Muscle of leg (tissue), 11 donors: ENCODE results near the gene ANKLE2. TPM values are rescaled to one million over a fixed set of nuclear protein-coding genes. Genes with fewer than 3 reads are reported as not detected.
"Not testable (repeated sequence)": the region's sequence is repeated elsewhere in the genome, so short reads cannot be mapped to it uniquely, and the experiment has no call there.

Experiments
- DNase-seq: peaks from one replicate; pipeline ENCODE4 v3.0.0; 2013
- H3K27ac ChIP-seq: one replicate; pipeline ENCODE4 v1.5.1; 2013; ENCODE audit warnings: mild to moderate bottlenecking, low read length, control low read depth
- H3K27me3 ChIP-seq: one replicate; pipeline ENCODE4 v1.6.1; 2013; ENCODE audit warnings: low read length; ENCODE audit not compliant: control insufficient read depth, insufficient read depth
- H3K36me3 ChIP-seq: one replicate; pipeline ENCODE4 v1.6.1; 2013; ENCODE audit warnings: low read length; ENCODE audit not compliant: control insufficient read depth, insufficient read depth
- H3K4me1 ChIP-seq: one replicate; pipeline ENCODE4 v1.6.1; 2013; ENCODE audit warnings: low read length; ENCODE audit not compliant: control insufficient read depth, insufficient read depth
- H3K4me3 ChIP-seq: one replicate; pipeline ENCODE4 v1.5.1; 2013; ENCODE audit warnings: low read length, control low read depth
- H3K9me3 ChIP-seq: replicated peaks from 2 replicates; pipeline ENCODE4 v1.6.1; 2013; ENCODE audit warnings: low read depth, low read length; ENCODE audit not compliant: control insufficient read depth
- WGBS: methylation state at CpG from one replicate; pipeline ENCODE4 v1.1.5; 2013; ENCODE audit warnings: missing lambda C conversion rate; ENCODE audit not compliant: insufficient coverage; 5-methylcytosine and 5-hydroxymethylcytosine counted together
- polyA plus RNA-seq, 8 donors: library from polyadenylated mRNA; unstranded; fragments of 120-200 nt; gene quantifications; one replicate each; pipeline versions ENCODE4 v1.2.1 to v1.2.3, GENCODE V29; 2013; ENCODE audit warnings: inconsistent platforms in 1 of 8, low replicate concordance in 1 of 8; ENCODE audit not compliant: insufficient read length in 8 of 8, insufficient read depth in 1 of 8
- total RNA-seq: library from RNA; stranded (reverse); fragments of 120-200 nt; gene quantifications from one replicate; pipeline ENCODE4 v1.2.4, GENCODE V29; 2013

Gene ANKLE2
- total and polyA plus RNA-seq, 9 donors = 37.3 to 49.4 (median 41.7) TPM

DNA sequence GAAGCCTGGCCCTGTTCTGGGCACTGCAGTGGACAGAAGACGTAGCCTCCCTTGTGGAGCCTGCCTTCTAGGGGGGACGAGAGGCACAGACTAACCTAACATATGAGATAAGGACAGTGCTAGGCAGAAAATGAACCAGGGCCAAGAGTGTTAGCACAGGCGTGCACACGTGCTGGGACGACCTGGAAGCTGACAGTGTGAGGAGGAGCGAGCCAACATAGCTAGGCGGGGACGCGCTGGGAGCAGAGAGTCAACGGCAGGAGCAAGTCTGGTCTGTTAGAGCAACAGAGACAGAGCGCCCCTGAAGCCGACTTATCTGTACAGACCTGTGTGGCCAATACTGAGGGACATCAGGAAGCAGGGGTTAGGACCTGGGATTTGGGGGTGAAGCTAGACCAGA, 66.2 kb downstream of the ANKLE2 start:
- Histone ChIP-seq H3K4me1 (no peaks in the 10 kb centered on the region), H3K36me3 (peaks cover 27% of the 10 kb centered on the region)
- 85% methylated on average over 11 of the region's 12 CpGs for WGBS

GRCh38 chr12:132694888-132695287, 66.7 kb downstream of the ANKLE2 start:
- not testable (repeated sequence) for H3K27ac ChIP-seq, H3K9me3 ChIP-seq, H3K4me3 ChIP-seq, DNase-seq, H3K27me3 ChIP-seq, H3K4me1 ChIP-seq
- peaks cover 27% of the 10 kb centered on the region for H3K36me3 ChIP-seq
- WGBS = 100% methylated on average over 3 of the region's 3 CpGs

More for the DNA sequence above, 66.2 kb downstream of the ANKLE2 start:
- DNase-seq = no peak
- Histone ChIP-seq H3K9me3 (no peaks in the 10 kb centered on the region), H3K27me3 (no peaks in the 10 kb centered on the region), H3K4me3 (no peak overlapping the region), H3K27ac (no peak overlapping the region)

GRCh38 chr12:132692030-132692429, 69.6 kb downstream of the ANKLE2 start:
- peak overlapping the region; percentile 59 for H3K27ac ChIP-seq
- H3K4me1 ChIP-seq, H3K4me3 ChIP-seq, DNase-seq, H3K27me3 ChIP-seq, H3K9me3 ChIP-seq: not testable (repeated sequence)
- WGBS = 93% methylated on average over 3 of the region's 3 CpGs
- peaks cover 11% of the 10 kb centered on the region for H3K36me3 ChIP-seq

- Histone ChIP-seq H3K27ac (no peak overlapping the region), H3K27me3 (no peaks in the 10 kb centered on the region), H3K4me1 (peaks cover 6% of the 10 kb centered on the region), H3K36me3 (peaks cover 5% of the 10 kb centered on the region), H3K4me3 (no peak overlapping the region), H3K9me3 (no peaks in the 10 kb centered on the region)
- no peak for DNase-seq
- 86% methylated on average over 7 of the region's 9 CpGs for WGBS
Observed at GRCh38 chr12:132690112-132690511, 71.5 kb downstream of the ANKLE2 start.

GRCh38 chr12:132689227-132689626, 72.4 kb downstream of the ANKLE2 start:
- peaks cover 6% of the 10 kb centered on the region for H3K4me1 ChIP-seq
- peaks cover 5% of the 10 kb centered on the region for H3K36me3 ChIP-seq
- H3K27me3 ChIP-seq = no peaks in the 10 kb centered on the region
- no peak overlapping the region for H3K27ac ChIP-seq
- no peak for DNase-seq
- H3K9me3 ChIP-seq = no peaks in the 10 kb centered on the region
- WGBS = 76% methylated on average over 17 of the region's 18 CpGs
- H3K4me3 ChIP-seq = no peak overlapping the region

DNA sequence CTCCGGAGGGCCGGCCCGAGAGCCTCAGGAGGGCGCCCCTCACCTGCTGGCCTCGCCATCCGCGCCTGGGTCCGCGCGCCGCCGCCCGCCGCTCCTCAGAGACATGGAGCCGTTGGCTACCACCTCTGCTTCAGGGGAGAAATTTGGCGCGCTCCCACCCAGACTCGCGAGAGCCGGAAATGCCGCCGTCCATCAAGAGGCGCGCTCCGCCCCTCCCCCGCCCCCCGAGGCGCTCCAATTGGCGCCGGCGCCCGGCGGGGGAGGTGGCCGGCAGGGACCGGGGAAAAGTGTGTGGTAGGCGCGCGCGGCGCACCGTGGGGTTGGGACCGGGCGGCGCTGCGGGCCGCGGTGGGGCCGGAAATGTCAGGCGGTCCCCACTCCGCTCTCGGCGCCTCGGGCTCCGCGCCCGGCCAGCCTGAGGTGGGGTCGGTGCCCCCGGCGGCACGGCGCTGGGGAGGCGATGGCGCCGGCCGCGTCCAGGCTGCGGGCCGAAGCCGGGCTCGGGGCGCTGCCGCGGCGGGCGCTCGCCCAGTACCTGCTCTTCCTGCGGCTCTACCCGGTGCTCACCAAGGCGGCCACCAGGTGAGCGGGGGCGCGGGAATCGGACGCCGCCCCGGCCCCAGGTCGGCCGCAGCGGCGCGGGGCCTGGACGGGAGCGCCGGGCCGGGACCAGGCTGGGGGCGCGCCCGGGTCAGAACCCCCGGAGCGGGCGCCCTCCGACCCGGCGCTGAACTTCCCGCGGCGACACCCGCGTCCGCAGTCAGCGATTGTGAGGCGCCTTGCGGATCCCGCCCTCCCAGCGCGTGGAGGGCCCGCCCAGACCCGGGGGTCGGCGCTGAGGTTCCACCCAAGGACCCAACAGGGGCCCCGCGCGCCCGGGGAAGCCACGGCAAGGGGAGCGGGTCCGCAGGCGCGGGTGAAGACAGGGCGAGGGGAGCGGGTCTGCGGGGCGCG, 74.1 kb downstream of the ANKLE2 start, which contains the start of the genes POLE and PXMP2:
TSS of gene POLE (minus strand) at position 132 of the 954 bp plus-strand sequence. CDS start at position 105, 27 bp downstream.
TSS of gene PXMP2 (plus strand) at position 377 of the 954 bp plus-strand sequence. CDS start at position 461, 84 bp downstream.
- Histone ChIP-seq H3K4me3 (peak within 1 kb of the TSS; percentile 46), H3K9me3 (no peaks in the 10 kb centered on the region), H3K36me3 (peaks cover 5% of the 10 kb centered on the region), H3K4me1 (peaks cover 6% of the 10 kb centered on the region), H3K27ac (no peak within 1 kb of the TSS), H3K27me3 (no peaks in the 10 kb centered on the region)
- DNase-seq = peak; percentile 98
- under 1% methylated on average over 121 of the region's 134 CpGs for WGBS

GRCh38 chr12:132686825-132687210, 74.8 kb downstream of the ANKLE2 start:
- WGBS = under 1% methylated on average over 46 of the region's 55 CpGs
- peak overlapping the region; percentile 45 for H3K4me3 ChIP-seq
- peak; percentile 64 for DNase-seq
- H3K27me3 ChIP-seq = no peaks in the 10 kb centered on the region
- H3K9me3 ChIP-seq = no peaks in the 10 kb centered on the region
- peaks cover 6% of the 10 kb centered on the region for H3K36me3 ChIP-seq
- no peak overlapping the region for H3K27ac ChIP-seq
- peaks cover 6% of the 10 kb centered on the region for H3K4me1 ChIP-seq

- Histone ChIP-seq H3K4me1 (peaks cover 6% of the 10 kb centered on the region), H3K4me3 (no peak overlapping the region), H3K9me3 (no peaks in the 10 kb centered on the region), H3K27me3 (no peaks in the 10 kb centered on the region), H3K27ac (no peak overlapping the region), H3K36me3 (peaks cover 5% of the 10 kb centered on the region)
- WGBS = no CpG with 5 or more reads among the region's 5 CpGs
- no peak for DNase-seq
Observed at GRCh38 chr12:132685400-132685799, 76.2 kb downstream of the ANKLE2 start.

DNA sequence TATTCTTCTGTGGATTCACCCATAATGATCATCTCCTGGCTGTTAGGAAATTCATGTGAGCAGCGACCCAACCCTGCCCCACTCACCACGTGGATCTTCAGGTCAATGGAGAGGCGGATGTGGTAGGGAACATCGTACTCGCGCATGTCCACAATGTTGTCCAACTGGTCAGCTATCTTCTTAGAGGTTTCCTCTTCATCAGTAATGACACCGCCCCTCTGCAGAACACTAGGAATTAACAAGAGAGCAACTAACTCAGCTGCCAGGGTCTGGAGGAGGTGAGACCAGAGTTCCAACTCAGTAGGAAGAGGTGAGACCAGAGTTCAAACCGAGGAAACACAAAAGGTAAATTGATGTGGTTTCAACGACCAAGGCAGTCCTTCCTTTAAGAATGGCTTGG, 84.1 kb downstream of the ANKLE2 start:
- H3K4me3 ChIP-seq = no peak overlapping the region
- DNase-seq = no peak
- H3K27me3 ChIP-seq = no peaks in the 10 kb centered on the region
- no peaks in the 10 kb centered on the region for H3K4me1 ChIP-seq
- peaks cover 57% of the 10 kb centered on the region for H3K36me3 ChIP-seq
- H3K9me3 ChIP-seq = no peaks in the 10 kb centered on the region
- no peak overlapping the region for H3K27ac ChIP-seq
- 92% methylated on average over 5 of the region's 9 CpGs for WGBS

- no peak overlapping the region for H3K27ac ChIP-seq
- WGBS = 91% methylated on average over 7 of the region's 14 CpGs
- no peak overlapping the region for H3K4me3 ChIP-seq
- no peaks in the 10 kb centered on the region for H3K4me1 ChIP-seq
- peaks cover 64% of the 10 kb centered on the region for H3K36me3 ChIP-seq
- DNase-seq = no peak
- no peaks in the 10 kb centered on the region for H3K27me3 ChIP-seq
- H3K9me3 ChIP-seq = no peaks in the 10 kb centered on the region
Observed at GRCh38 chr12:132675757-132676432, 85.7 kb downstream of the ANKLE2 start.
